NCI-H187 (cell line): ENCODE data around the gene PUS10.
"Not testable (repeated sequence)": the region's sequence is repeated elsewhere in the genome, so short reads cannot be mapped to it uniquely, and the experiment has no call there.

Experiments
- DNase-seq, 2 experiments: peaks; one replicate each; lab custom pipeline; 2025; lab: John Stamatoyannopoulos, UW

PUS10 gene

GRCh38 chr2:61012303-61012702 is 5.8 kb downstream of the PUS10 start:
- not testable (repeated sequence) for DNase-seq

- no peak for DNase-seq
Observed at GRCh38 chr2:61011678-61012077, 6.4 kb downstream of the PUS10 start.

- no peak for DNase-seq
Observed at GRCh38 chr2:61009355-61009754, 8.7 kb downstream of the PUS10 start.

- DNase-seq: no peak
Observed at GRCh38 chr2:61006486-61007105, 11.5 kb downstream of the PUS10 start.

- DNase-seq: no peak
Observed at GRCh38 chr2:61005736-61006135, 12.3 kb downstream of the PUS10 start.

- DNase-seq: peak in 1 of 2 experiments; percentile 23
Observed at GRCh38 chr2:60998628-60999545, 19.2 kb downstream of the PUS10 start.

- DNase-seq: no peak
Observed at GRCh38 chr2:60994131-60994530, 23.9 kb downstream of the PUS10 start.

GRCh38 chr2:60992985-60993392 is 25.1 kb downstream of the PUS10 start:
- DNase-seq: no peak

GRCh38 chr2:60991644-60992043 is 26.4 kb downstream of the PUS10 start:
- no peak for DNase-seq

GRCh38 chr2:60989259-60989658 is 28.8 kb downstream of the PUS10 start:
- DNase-seq: no peak

- not testable (repeated sequence) for DNase-seq
Observed at GRCh38 chr2:60987656-60988055, 30.4 kb downstream of the PUS10 start.

- DNase-seq: no peak
Observed at GRCh38 chr2:60987041-60987440, 31.0 kb downstream of the PUS10 start.

- no peak for DNase-seq
Observed at GRCh38 chr2:60984720-60985119, 33.3 kb downstream of the PUS10 start.

- DNase-seq: not testable (repeated sequence)
Observed at GRCh38 chr2:60982066-60982465, 36.0 kb downstream of the PUS10 start.

GRCh38 chr2:60980071-60980815 is 37.8 kb downstream of the PUS10 start:
- DNase-seq: no peak

GRCh38 chr2:60979231-60979630 is 38.8 kb downstream of the PUS10 start:
- no peak for DNase-seq

- DNase-seq: no peak
Observed at GRCh38 chr2:60977562-60977895, 40.5 kb downstream of the PUS10 start.

GRCh38 chr2:60976875-60977561 is 41.0 kb downstream of the PUS10 start:
- DNase-seq: no peak

GRCh38 chr2:60976256-60976850 is 41.7 kb downstream of the PUS10 start:
- DNase-seq: no peak

- no peak for DNase-seq
Observed at GRCh38 chr2:60974652-60975051, 43.4 kb downstream of the PUS10 start.

GRCh38 chr2:60973705-60974104 is 44.4 kb downstream of the PUS10 start:
- DNase-seq: no peak
